Memory B cell (primary cell): Measurements from ENCODE around the gene NSDHL.
"Not testable (repeated sequence)": the region's sequence is repeated elsewhere in the genome, so short reads cannot be mapped to it uniquely, and the experiment has no call there.

Experiments
- ATAC-seq: fragments of 150-1000 bp; cut with Tn5 transposase; 2 replicates; pipeline ENCODE4 v1.10.0; 2021; ENCODE audit warnings: low read depth, mild to moderate bottlenecking, moderate library complexity
- DNase-seq, 2 donors: peaks; one replicate each; pipeline ENCODE4 v3.0.0; 2022; ENCODE audit warnings: low spot score in 2 of 2
- H3K27ac Mint-ChIP-seq: one replicate; pipeline ENCODE4 v1.8.0; 2022; ENCODE audit warnings: mild to moderate bottlenecking, moderate library complexity, mixed read lengths
- H3K27me3 Mint-ChIP-seq: one replicate; pipeline ENCODE4 v1.8.0; 2022; ENCODE audit warnings: mixed read lengths
- H3K36me3 Mint-ChIP-seq: one replicate; pipeline ENCODE4 v1.8.0; 2022; ENCODE audit warnings: mild to moderate bottlenecking, mixed read lengths
- H3K4me1 Mint-ChIP-seq: one replicate; pipeline ENCODE4 v1.8.0; 2022; ENCODE audit warnings: mixed read lengths
- H3K4me3 Mint-ChIP-seq: one replicate; pipeline ENCODE4 v1.8.0; 2022; ENCODE audit warnings: mild to moderate bottlenecking, moderate library complexity, mixed read lengths
- H3K9me3 Mint-ChIP-seq: one replicate; pipeline ENCODE4 v1.8.0; 2022; ENCODE audit warnings: mixed read lengths

Gene NSDHL

GRCh38 chrX:152830312-152831305 is at the start of gene NSDHL, which contains the start of gene CETN2:
Gene NSDHL, plus strand, starts transcription at chrX:152831063. Its CDS starts 15,262 bp downstream, at chrX:152846325.
Gene CETN2, minus strand, starts transcription at chrX:152830757. Its CDS starts 47 bp downstream, at chrX:152830710.
- Mint-ChIP-seq H3K27ac (peak within 1 kb of the TSS; percentile 96), H3K4me1 (peaks cover 20% of the 10 kb centered on the region), H3K27me3 (no peaks in the 10 kb centered on the region), H3K36me3 (peaks cover 4% of the 10 kb centered on the region), H3K4me3 (peak within 1 kb of the TSS; percentile 95), H3K9me3 (no peaks in the 10 kb centered on the region)
- ATAC-seq: peak; percentile 94
- peak; percentile 77 to 91 for DNase-seq

- not testable (repeated sequence) for H3K4me1 Mint-ChIP-seq, H3K27ac Mint-ChIP-seq, H3K4me3 Mint-ChIP-seq, H3K9me3 Mint-ChIP-seq, ATAC-seq, DNase-seq, H3K27me3 Mint-ChIP-seq, H3K36me3 Mint-ChIP-seq
Measured at GRCh38 chrX:152787062-152787461, 43.8 kb upstream of the NSDHL start.

DNA sequence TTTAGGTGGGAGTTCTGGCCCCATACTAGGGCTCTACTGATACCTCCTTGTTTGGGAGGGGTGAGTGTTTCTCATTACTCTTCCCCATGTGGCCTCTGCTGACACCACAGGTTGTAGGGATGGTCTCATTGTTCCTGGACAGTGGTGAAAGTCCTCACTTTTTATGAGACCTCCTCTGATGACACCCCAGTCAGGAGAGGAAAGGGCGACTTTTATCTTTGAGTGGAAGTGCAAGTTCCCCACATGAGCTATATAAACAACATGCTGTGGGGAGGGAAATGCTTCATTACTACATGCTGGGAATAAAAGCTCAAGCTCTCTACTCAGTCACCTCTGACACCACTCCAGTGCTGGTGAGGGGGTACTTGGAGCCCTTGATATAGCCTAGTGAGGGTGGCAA is 31.9 kb upstream of the NSDHL start:
- no peak for DNase-seq
- H3K9me3 Mint-ChIP-seq: no peaks in the 10 kb centered on the region
- H3K36me3 Mint-ChIP-seq: no peaks in the 10 kb centered on the region
- H3K27me3 Mint-ChIP-seq: no peaks in the 10 kb centered on the region
- no peak overlapping the region for H3K4me3 Mint-ChIP-seq
- ATAC-seq: no peak
- H3K4me1 Mint-ChIP-seq: no peaks in the 10 kb centered on the region
- no peak overlapping the region for H3K27ac Mint-ChIP-seq

DNA sequence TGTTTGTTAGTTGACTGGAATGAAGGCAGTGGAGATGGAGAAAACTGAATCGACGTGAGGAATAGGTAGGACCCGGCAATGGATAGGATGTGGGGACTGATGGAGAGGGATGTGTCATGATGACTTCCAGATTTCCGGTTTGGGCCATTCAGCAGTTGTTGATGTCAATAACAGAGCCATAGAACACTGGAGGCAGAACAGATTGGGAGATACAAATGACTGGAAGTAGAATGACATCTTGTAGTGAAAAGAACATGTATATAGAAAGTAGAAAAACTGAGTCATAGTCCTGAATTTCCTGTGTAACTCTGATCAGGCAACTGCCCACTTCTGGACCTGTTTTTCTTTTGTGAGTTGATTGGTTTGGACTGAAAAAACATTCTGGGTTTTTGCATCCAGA is 24.8 kb upstream of the NSDHL start:
- H3K4me1 Mint-ChIP-seq: no peaks in the 10 kb centered on the region
- ATAC-seq (no peak), DNase-seq (no peak)
- H3K36me3 Mint-ChIP-seq: no peaks in the 10 kb centered on the region
- H3K27me3 Mint-ChIP-seq: peaks cover 12% of the 10 kb centered on the region
- H3K4me3 Mint-ChIP-seq: no peak overlapping the region
- H3K27ac Mint-ChIP-seq: no peak overlapping the region
- no peaks in the 10 kb centered on the region for H3K9me3 Mint-ChIP-seq

GRCh38 chrX:152810403-152810802 is 20.5 kb upstream of the NSDHL start:
- no peak for ATAC-seq
- H3K27ac Mint-ChIP-seq: no peak overlapping the region

GRCh38 chrX:152813206-152813605 is 17.7 kb upstream of the NSDHL start:
- Mint-ChIP-seq H3K4me1 (peaks cover 7% of the 10 kb centered on the region), H3K27ac (peak overlapping the region; percentile 68), H3K27me3 (peaks cover 17% of the 10 kb centered on the region), H3K36me3 (no peaks in the 10 kb centered on the region), H3K9me3 (no peaks in the 10 kb centered on the region), H3K4me3 (no peak overlapping the region)
- DNase-seq: no peak
- no peak for ATAC-seq

More at GRCh38 chrX:152810403-152810802, 20.5 kb upstream of the NSDHL start:
- peaks cover 20% of the 10 kb centered on the region for H3K27me3 Mint-ChIP-seq
- no peaks in the 10 kb centered on the region for H3K36me3 Mint-ChIP-seq
- no peak overlapping the region for H3K4me3 Mint-ChIP-seq
- H3K4me1 Mint-ChIP-seq: peaks cover 4% of the 10 kb centered on the region
- H3K9me3 Mint-ChIP-seq: no peaks in the 10 kb centered on the region
- no peak for DNase-seq

DNA sequence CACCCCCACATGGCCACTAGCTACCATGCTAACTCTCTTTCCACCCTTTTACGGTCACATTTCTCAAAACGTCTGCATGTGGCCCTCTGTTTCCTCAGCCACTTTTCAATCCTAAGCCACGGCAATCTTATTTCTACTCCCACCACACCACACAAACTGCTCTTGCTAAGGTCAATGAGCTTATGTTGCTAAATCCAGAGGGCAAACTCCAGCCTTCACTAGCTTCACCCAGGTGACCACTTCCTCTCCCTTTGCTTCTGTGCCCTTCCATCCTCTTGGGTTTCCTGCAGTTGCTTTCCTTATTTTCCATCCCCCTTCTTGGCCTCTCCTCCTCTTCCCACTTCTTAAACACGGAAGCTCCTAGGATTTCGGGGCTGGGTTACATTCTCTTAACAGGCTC is 16.8 kb upstream of the NSDHL start:
- Mint-ChIP-seq H3K27ac (no peak overlapping the region), H3K36me3 (no peaks in the 10 kb centered on the region)

DNA sequence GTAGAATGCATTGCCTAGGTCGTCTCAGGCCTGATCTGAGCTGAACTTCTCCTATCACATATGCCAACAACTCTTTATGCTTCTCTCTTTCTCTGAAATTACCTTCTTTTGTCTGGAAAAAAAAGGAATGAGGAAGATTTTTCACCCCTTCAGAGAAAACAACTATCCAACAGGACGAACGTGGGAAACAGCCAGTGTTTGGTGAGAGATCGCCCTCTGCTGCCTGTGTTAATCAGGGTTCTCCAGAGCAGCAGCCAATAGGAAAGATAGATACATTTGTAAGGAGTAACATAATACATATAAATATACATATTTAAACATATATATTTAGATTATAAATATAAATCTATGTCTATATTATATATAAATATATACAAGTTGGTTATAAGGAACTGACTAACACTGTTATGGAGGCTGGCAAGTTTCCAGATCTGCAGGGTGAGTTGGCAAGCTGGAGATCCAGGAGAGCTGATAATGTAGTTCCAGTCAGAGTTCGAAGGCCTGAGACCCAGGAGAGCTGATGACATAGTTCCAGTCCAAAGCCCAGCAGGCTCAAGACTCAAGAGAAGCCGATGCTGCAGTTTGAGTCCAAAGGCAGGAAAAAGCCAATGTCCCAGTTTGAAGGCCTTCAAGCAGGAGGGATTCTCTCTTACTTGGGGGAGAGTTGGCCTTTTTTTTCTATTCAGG is 13.6 kb upstream of the NSDHL start:
- H3K27ac Mint-ChIP-seq: no peak overlapping the region
- peaks cover 7% of the 10 kb centered on the region for H3K4me1 Mint-ChIP-seq
- no peak for DNase-seq
- H3K4me3 Mint-ChIP-seq: no peak overlapping the region
- no peaks in the 10 kb centered on the region for H3K9me3 Mint-ChIP-seq
- peaks cover 15% of the 10 kb centered on the region for H3K27me3 Mint-ChIP-seq
- ATAC-seq: no peak
- H3K36me3 Mint-ChIP-seq: no peaks in the 10 kb centered on the region

More for the DNA sequence above, 16.8 kb upstream of the NSDHL start:
- H3K4me3 Mint-ChIP-seq: no peak overlapping the region
- H3K4me1 Mint-ChIP-seq: peaks cover 7% of the 10 kb centered on the region
- no peaks in the 10 kb centered on the region for H3K9me3 Mint-ChIP-seq
- DNase-seq (no peak), ATAC-seq (no peak)
- peaks cover 12% of the 10 kb centered on the region for H3K27me3 Mint-ChIP-seq

DNA sequence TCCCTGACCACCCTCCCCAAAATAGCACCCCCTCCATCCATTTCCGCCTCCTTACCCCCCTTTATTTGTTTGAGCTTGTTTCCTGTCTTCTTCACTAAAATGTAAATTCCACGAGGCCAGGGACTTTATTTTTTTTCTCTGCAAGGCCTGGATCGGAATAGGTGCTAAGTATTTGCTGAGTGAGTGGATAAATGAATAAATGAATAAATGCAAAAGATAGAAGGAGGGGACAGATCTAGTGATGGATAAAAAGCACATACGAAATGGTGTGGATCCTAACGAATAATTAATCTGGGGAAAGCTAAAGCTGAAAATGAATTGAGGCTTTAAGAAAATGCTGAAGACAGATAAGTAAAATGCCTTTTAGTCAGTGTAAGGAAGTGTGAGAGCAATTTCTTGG is 12.5 kb upstream of the NSDHL start:
- H3K9me3 Mint-ChIP-seq: no peaks in the 10 kb centered on the region
- peaks cover 13% of the 10 kb centered on the region for H3K27me3 Mint-ChIP-seq
- ATAC-seq (no peak), DNase-seq (no peak)
- H3K27ac Mint-ChIP-seq: no peak overlapping the region
- H3K4me1 Mint-ChIP-seq: peaks cover 2% of the 10 kb centered on the region
- H3K4me3 Mint-ChIP-seq: no peak overlapping the region
- no peaks in the 10 kb centered on the region for H3K36me3 Mint-ChIP-seq

DNA sequence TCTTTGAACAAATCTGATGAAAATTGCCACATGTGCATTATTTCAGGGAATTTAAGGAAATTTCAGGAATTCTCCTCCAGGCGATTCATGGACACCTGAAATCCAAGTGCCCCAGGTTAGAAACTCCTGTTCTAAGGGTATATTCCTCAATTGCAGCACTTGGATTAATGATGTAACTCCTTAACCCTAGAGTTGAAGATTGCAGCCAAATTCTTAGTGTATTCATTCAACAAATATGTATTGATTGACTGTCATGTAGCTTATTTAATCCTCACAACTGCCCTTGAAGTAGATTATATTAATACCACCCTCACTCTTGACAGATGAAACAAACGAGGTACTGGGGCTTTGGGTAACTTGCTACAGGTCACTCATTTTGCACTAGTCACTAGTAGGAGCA is 11.6 kb upstream of the NSDHL start:
- Mint-ChIP-seq H3K4me3 (no peak overlapping the region), H3K36me3 (no peaks in the 10 kb centered on the region), H3K27ac (no peak overlapping the region), H3K4me1 (peaks cover 2% of the 10 kb centered on the region), H3K27me3 (peaks cover 7% of the 10 kb centered on the region), H3K9me3 (no peaks in the 10 kb centered on the region)
- no peak for DNase-seq
- no peak for ATAC-seq

- DNase-seq: no peak
- no peak overlapping the region for H3K4me3 Mint-ChIP-seq
- H3K36me3 Mint-ChIP-seq: no peaks in the 10 kb centered on the region
- peaks cover 2% of the 10 kb centered on the region for H3K4me1 Mint-ChIP-seq
- ATAC-seq: no peak
- H3K27me3 Mint-ChIP-seq: peaks cover 5% of the 10 kb centered on the region
- no peak overlapping the region for H3K27ac Mint-ChIP-seq
- no peaks in the 10 kb centered on the region for H3K9me3 Mint-ChIP-seq
Measured at GRCh38 chrX:152819732-152820131, 11.1 kb upstream of the NSDHL start.

- no peak for DNase-seq
Measured at GRCh38 chrX:152821145-152821765, 9.6 kb upstream of the NSDHL start.

DNA sequence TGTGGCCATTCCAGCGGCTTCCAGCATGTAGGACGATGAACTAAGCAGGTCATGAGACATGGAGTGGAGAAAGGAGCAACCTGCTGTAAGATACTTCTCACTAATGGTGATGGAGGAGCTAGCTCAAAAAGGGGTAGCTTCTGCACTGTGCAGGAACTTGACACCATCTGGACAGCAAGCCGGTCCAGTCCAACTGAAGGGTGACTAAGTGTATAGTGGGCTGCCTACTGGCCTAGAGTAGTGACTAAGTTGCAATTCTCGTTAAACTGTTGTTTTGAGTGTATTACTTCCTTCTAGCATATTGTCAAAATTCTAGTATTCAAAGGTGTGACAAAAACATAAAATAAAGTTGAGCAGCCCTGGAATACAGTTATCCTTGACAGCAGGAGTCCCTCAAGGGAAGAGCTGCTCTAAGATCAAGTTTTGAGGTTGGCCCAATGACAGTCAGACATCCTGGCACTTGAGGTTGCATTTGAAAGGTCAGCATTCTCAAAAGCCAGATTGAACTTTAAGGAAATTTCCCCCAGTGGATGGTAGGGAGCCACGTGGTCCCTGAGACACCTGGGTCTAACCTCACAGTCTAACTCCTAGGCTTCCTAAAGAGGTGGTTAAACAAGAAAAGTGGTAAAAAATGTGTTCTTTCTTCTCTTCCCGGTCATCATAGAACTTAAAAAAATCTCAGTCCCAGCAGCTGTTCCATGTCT is 8.3 kb upstream of the NSDHL start:
- H3K27ac Mint-ChIP-seq: no peak overlapping the region
- H3K27me3 Mint-ChIP-seq: peaks cover 5% of the 10 kb centered on the region
- DNase-seq (no peak), ATAC-seq (no peak)
- no peaks in the 10 kb centered on the region for H3K36me3 Mint-ChIP-seq
- H3K9me3 Mint-ChIP-seq: no peaks in the 10 kb centered on the region
- H3K4me3 Mint-ChIP-seq: no peak overlapping the region
- no peaks in the 10 kb centered on the region for H3K4me1 Mint-ChIP-seq

More at GRCh38 chrX:152821145-152821765, 9.6 kb upstream of the NSDHL start:
- H3K36me3 Mint-ChIP-seq: no peaks in the 10 kb centered on the region
- H3K27ac Mint-ChIP-seq: no peak overlapping the region
- peaks cover 2% of the 10 kb centered on the region for H3K4me1 Mint-ChIP-seq
- no peak overlapping the region for H3K4me3 Mint-ChIP-seq
- no peak for ATAC-seq
- peaks cover 5% of the 10 kb centered on the region for H3K27me3 Mint-ChIP-seq
- no peaks in the 10 kb centered on the region for H3K9me3 Mint-ChIP-seq
